WI38 (cell line): ENCODE data around the gene APP.

Experiments
- H3K4me3 ChIP-seq: 2 replicates; pipeline ENCODE4 v1.5.1; 2011; ENCODE audit warnings: low read depth, mild to moderate bottlenecking, control low read depth, low read length
- TF ChIP-seq, protein P1 (sequence below): IDR thresholded peaks from 2 replicates; pipeline ENCODE4 v1.5.1; 2012; ENCODE audit warnings: low read depth, mild to moderate bottlenecking, control low read depth, low read length

The APP gene

DNA sequence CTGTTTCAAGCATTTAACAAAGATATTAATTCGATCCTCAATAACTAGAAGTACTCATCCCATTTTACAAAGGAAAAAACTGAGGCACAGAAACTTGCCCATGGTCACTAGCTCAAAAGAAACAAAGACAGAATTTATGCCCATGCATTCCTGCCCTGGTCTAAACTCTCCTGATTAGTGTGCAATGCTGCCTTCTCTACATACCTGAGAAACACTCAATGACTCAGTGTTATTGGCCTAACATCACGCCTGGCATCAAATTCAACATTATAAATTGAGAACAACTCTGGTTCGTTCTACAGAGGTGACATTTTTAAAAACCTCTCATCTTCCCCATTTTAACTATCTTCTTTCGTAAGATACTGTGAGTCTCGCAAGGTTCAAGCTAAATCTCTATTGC lies 5.2 kb downstream of the APP start:
- TF ChIP-seq, protein P1, sequence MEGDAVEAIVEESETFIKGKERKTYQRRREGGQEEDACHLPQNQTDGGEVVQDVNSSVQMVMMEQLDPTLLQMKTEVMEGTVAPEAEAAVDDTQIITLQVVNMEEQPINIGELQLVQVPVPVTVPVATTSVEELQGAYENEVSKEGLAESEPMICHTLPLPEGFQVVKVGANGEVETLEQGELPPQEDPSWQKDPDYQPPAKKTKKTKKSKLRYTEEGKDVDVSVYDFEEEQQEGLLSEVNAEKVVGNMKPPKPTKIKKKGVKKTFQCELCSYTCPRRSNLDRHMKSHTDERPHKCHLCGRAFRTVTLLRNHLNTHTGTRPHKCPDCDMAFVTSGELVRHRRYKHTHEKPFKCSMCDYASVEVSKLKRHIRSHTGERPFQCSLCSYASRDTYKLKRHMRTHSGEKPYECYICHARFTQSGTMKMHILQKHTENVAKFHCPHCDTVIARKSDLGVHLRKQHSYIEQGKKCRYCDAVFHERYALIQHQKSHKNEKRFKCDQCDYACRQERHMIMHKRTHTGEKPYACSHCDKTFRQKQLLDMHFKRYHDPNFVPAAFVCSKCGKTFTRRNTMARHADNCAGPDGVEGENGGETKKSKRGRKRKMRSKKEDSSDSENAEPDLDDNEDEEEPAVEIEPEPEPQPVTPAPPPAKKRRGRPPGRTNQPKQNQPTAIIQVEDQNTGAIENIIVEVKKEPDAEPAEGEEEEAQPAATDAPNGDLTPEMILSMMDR, result no peak
- no peak overlapping the region for H3K4me3 ChIP-seq

DNA sequence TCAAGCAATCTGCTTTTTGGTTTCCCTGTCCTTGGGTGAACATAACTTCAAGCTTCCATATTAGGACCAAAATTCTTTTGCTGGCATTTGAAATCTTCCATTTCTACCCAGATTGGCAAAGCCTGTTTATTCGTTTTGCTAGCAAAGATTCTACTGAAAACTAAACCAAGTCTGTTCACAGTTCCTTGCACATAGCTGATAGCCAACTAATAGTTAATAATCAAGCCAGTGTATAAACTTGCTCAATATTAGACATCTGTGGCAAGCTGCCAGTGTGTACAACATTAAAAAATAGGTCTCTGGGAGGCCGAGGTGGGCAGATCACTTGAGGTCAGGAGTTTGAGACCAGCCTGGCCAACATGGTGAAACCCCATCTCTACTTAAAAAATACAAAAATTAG lies 6.3 kb downstream of the APP start:
- H3K4me3 ChIP-seq, result no peak overlapping the region
- TF ChIP-seq, protein P1, result no peak

DNA sequence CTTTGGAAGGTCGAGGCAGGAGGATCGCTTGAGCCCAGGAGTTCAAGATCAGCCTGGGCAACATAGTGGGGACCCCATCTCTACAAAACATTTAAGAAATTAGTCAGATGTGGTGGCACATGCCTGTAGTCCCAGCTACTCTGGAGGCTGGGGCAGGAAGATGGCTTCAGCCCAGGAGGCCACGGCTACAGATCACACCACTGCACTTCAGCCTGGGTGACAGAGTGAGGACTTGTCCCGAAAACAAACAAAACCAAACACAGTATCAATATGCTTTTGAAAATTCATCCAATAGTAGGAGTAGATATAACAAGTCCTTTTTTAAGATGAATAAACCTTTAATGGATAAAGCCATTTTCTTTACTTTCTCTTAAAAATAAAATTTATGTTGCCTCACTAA lies 8.5 kb downstream of the APP start:
- TF ChIP-seq, protein P1, result no peak
- H3K4me3 ChIP-seq, result no peak overlapping the region

DNA sequence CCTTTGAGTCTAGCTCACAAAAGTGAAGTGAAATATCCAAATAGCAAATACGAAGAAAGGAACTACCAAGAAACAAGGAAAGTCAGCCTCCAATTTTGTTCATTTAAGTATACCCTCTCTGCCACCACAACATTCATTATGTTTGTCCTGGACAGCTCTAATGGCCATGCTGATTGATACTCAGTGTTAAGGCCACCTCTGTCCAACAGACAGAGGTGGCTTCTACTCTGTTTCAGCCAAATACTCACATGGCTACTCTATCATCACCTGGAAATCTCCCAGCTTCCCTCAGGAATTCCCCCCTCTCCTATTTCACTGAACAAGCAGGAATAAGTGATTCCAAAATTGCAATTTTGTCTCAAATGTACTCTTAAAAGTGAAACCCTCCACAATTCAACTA lies 10.7 kb downstream of the APP start:
- TF ChIP-seq, protein P1, result no peak
- no peak overlapping the region for H3K4me3 ChIP-seq

DNA sequence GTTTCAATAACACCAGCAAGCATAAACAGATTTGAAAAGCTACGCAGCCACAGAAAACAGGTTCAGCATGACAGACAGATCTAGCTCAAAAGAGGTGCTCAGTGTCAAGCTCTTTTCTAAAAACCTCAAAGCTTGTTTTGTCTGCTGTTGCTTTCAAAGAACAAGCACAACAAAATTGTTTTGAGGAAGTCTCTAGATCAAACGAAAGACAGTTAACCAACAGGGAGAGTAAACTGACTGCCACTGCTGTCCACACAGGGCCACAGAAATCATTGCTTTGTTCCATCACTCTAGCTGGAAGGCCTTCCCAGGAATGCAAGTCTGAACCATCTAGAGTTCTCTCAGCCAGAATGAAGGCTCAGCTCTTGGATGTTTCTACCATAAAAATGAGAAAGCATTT lies 12.8 kb downstream of the APP start:
- H3K4me3 ChIP-seq, result no peak overlapping the region
- TF ChIP-seq, protein P1, result no peak

DNA sequence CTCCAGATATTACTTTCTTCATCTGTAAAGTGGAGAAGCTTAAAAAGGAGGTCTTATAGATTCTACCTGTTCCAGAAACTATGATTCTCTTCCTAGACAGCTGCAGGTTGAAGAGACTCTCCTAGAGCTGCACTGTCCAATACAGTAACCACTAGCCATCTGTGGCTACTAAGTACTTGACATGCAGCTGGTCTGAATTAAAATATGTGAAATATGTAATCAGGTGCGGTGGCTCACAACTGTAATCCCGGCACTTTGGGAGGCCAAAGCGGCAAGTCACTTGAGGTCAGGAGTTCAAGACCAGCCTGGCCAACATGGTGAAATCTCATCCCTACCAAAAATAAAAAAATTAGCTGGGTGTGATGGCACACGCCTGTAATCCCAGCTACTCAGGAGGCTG lies 15.8 kb downstream of the APP start:
- no peak overlapping the region for H3K4me3 ChIP-seq
- TF ChIP-seq, protein P1, result no peak

DNA sequence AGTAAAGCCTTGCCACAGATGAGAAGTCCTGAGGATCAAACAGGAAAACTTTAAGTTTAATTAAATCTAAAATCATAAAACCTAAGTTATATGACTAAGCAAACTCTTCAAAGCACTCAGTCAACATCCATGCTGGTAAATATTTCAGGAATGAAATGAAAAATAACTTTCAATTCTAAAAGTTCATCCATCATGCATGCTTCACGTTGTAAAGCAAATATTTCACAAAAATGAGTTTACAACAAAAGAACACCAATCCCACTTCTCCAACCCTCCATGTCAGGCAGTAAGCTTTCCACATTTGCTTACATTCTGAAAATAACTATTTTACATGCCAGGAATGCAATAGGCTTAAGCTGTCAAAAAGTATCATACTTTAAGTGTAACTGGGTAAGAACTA lies 16.8 kb downstream of the APP start:
- no peak overlapping the region for H3K4me3 ChIP-seq
- TF ChIP-seq, protein P1, result no peak
